Activated CD8-positive, alpha-beta memory T cell treated with anti-CD3 and anti-CD28 coated beads, Interleukin-2, amount 10 ng/mL, durations not matched to agents 7 days and 5 days (primary cell): ENCODE measurements around the gene DMBT1. TPM values are rescaled to one million over a fixed set of nuclear protein-coding genes. Genes with fewer than 3 reads are reported as not detected.

Source experiments
- ATAC-seq: fragments of 150-1000 bp; cut with Tn5 transposase; one replicate; pipeline ENCODE4 v1.10.0; 2021; ENCODE audit warnings: moderate library complexity
- CTCF ChIA-PET: fragments of 350-600 bp; sonication (Branson Sonifier 250); formaldehyde crosslinking; loops from one replicate; lab custom pipeline; 2021; ENCODE audit warnings: antibody characterized with exemption; lab: Charles Lee
- DNase-seq: peaks from one replicate; pipeline ENCODE4 v3.0.0-alpha.2; 2020
- H3K27ac Mint-ChIP-seq: one replicate; pipeline ENCODE4 v1.8.0; 2021; ENCODE audit warnings: mild to moderate bottlenecking, mixed read lengths
- H3K27me3 Mint-ChIP-seq: one replicate; pipeline ENCODE4 v1.8.0; 2021; ENCODE audit warnings: mixed read lengths
- H3K36me3 Mint-ChIP-seq: one replicate; pipeline ENCODE4 v1.8.0; 2021; ENCODE audit warnings: mild to moderate bottlenecking, mixed read lengths
- H3K4me1 Mint-ChIP-seq: one replicate; pipeline ENCODE4 v1.8.0; 2021; ENCODE audit warnings: mixed read lengths
- H3K4me3 Mint-ChIP-seq: one replicate; pipeline ENCODE4 v1.8.0; 2021; ENCODE audit warnings: mild to moderate bottlenecking, moderate library complexity, mixed read lengths
- H3K9me3 Mint-ChIP-seq: one replicate; pipeline ENCODE4 v1.8.0; 2022; ENCODE audit warnings: low read depth, mixed read lengths
- total RNA-seq, 2 experiments: library from RNA; stranded (reverse); gene quantifications; one replicate each; pipeline ENCODE4 v1.2.3, GENCODE V29; 2021

Gene DMBT1
- total RNA-seq, 2 experiments from 2014 or later = not detected

GRCh38 chr10:122660696-122661095 is 100.1 kb downstream of the DMBT1 start:
- H3K27me3 Mint-ChIP-seq = peaks cover 9% of the 10 kb centered on the region
- no peak overlapping the region for H3K4me3 Mint-ChIP-seq
- DNase-seq (no peak), ATAC-seq (no peak)
- no peak overlapping the region for H3K27ac Mint-ChIP-seq
- H3K9me3 Mint-ChIP-seq = no peaks in the 10 kb centered on the region
- no peaks in the 10 kb centered on the region for H3K36me3 Mint-ChIP-seq
- CTCF ChIA-PET = no interaction called here
- H3K4me1 Mint-ChIP-seq = no peaks in the 10 kb centered on the region

- Mint-ChIP-seq H3K9me3 (no peaks in the 10 kb centered on the region), H3K27me3 (peaks cover 10% of the 10 kb centered on the region), H3K4me3 (no peak overlapping the region), H3K36me3 (no peaks in the 10 kb centered on the region), H3K27ac (no peak overlapping the region), H3K4me1 (no peaks in the 10 kb centered on the region)
- CTCF ChIA-PET = no interaction called here
- ATAC-seq (no peak), DNase-seq (no peak)
Observed at GRCh38 chr10:122662231-122662630, 101.7 kb downstream of the DMBT1 start.

GRCh38 chr10:122663516-122664130 is 103.1 kb downstream of the DMBT1 start:
- no peak overlapping the region for H3K4me3 Mint-ChIP-seq
- H3K4me1 Mint-ChIP-seq = no peaks in the 10 kb centered on the region
- DNase-seq (no peak), ATAC-seq (no peak)
- H3K27me3 Mint-ChIP-seq = peaks cover 13% of the 10 kb centered on the region
- H3K27ac Mint-ChIP-seq = no peak overlapping the region
- no peaks in the 10 kb centered on the region for H3K9me3 Mint-ChIP-seq
- CTCF ChIA-PET = interaction anchor here (1.1 kb wide), 1 partner anchor 15 kb away, joined by 3 read pairs; no protein-coding TSS in a partner anchor
- H3K36me3 Mint-ChIP-seq = no peaks in the 10 kb centered on the region

GRCh38 chr10:122664501-122664900 is 103.9 kb downstream of the DMBT1 start:
- no peak for ATAC-seq
- H3K4me1 Mint-ChIP-seq = no peaks in the 10 kb centered on the region
- peaks cover 13% of the 10 kb centered on the region for H3K27me3 Mint-ChIP-seq
- H3K36me3 Mint-ChIP-seq = no peaks in the 10 kb centered on the region
- CTCF ChIA-PET = no interaction called here
- no peak for DNase-seq
- no peak overlapping the region for H3K27ac Mint-ChIP-seq
- no peak overlapping the region for H3K4me3 Mint-ChIP-seq
- no peaks in the 10 kb centered on the region for H3K9me3 Mint-ChIP-seq

GRCh38 chr10:122665329-122665860 is 104.8 kb downstream of the DMBT1 start:
- Mint-ChIP-seq H3K4me1 (no peaks in the 10 kb centered on the region), H3K27ac (no peak overlapping the region), H3K27me3 (peaks cover 15% of the 10 kb centered on the region), H3K9me3 (no peaks in the 10 kb centered on the region), H3K36me3 (no peaks in the 10 kb centered on the region), H3K4me3 (no peak overlapping the region)
- ATAC-seq (no peak), DNase-seq (no peak)
- CTCF ChIA-PET = no interaction called here

- peak; percentile 21 for DNase-seq
- ATAC-seq = no peak
- CTCF ChIA-PET = no interaction called here
- Mint-ChIP-seq H3K27me3 (peaks cover 15% of the 10 kb centered on the region), H3K27ac (no peak overlapping the region), H3K4me3 (no peak overlapping the region), H3K36me3 (no peaks in the 10 kb centered on the region), H3K4me1 (no peaks in the 10 kb centered on the region), H3K9me3 (no peaks in the 10 kb centered on the region)
Observed at GRCh38 chr10:122665946-122666345, 105.4 kb downstream of the DMBT1 start.

- H3K27ac Mint-ChIP-seq = no peak overlapping the region
- CTCF ChIA-PET = no interaction called here
- DNase-seq = no peak
- H3K4me1 Mint-ChIP-seq = no peaks in the 10 kb centered on the region
- H3K36me3 Mint-ChIP-seq = no peaks in the 10 kb centered on the region
- no peak for ATAC-seq
- peaks cover 19% of the 10 kb centered on the region for H3K27me3 Mint-ChIP-seq
- H3K4me3 Mint-ChIP-seq = no peak overlapping the region
- H3K9me3 Mint-ChIP-seq = no peaks in the 10 kb centered on the region
Observed at GRCh38 chr10:122669045-122669444, 108.5 kb downstream of the DMBT1 start.

GRCh38 chr10:122669842-122670241 is 109.3 kb downstream of the DMBT1 start:
- H3K4me1 Mint-ChIP-seq = no peaks in the 10 kb centered on the region
- no peak overlapping the region for H3K27ac Mint-ChIP-seq
- DNase-seq (peak; percentile 30), ATAC-seq (no peak)
- H3K4me3 Mint-ChIP-seq = no peak overlapping the region
- H3K27me3 Mint-ChIP-seq = peaks cover 19% of the 10 kb centered on the region
- H3K36me3 Mint-ChIP-seq = no peaks in the 10 kb centered on the region
- CTCF ChIA-PET = no interaction called here
- no peaks in the 10 kb centered on the region for H3K9me3 Mint-ChIP-seq

- Mint-ChIP-seq H3K27ac (no peak overlapping the region), H3K4me1 (no peaks in the 10 kb centered on the region), H3K27me3 (peaks cover 16% of the 10 kb centered on the region), H3K36me3 (no peaks in the 10 kb centered on the region), H3K4me3 (no peak overlapping the region), H3K9me3 (no peaks in the 10 kb centered on the region)
- DNase-seq (peak; percentile 22), ATAC-seq (no peak)
- CTCF ChIA-PET = interaction anchor here (0.7 kb wide), 1 partner anchor 21 kb away, joined by 3 read pairs; no protein-coding TSS in a partner anchor
Observed at GRCh38 chr10:122671355-122671754, 110.8 kb downstream of the DMBT1 start.

GRCh38 chr10:122672655-122673054 is 112.1 kb downstream of the DMBT1 start:
- no peak for ATAC-seq
- H3K36me3 Mint-ChIP-seq = no peaks in the 10 kb centered on the region
- H3K4me3 Mint-ChIP-seq = no peak overlapping the region
- CTCF ChIA-PET = no interaction called here
- peaks cover 11% of the 10 kb centered on the region for H3K27me3 Mint-ChIP-seq
- H3K27ac Mint-ChIP-seq = no peak overlapping the region
- H3K4me1 Mint-ChIP-seq = no peaks in the 10 kb centered on the region
- H3K9me3 Mint-ChIP-seq = no peaks in the 10 kb centered on the region
- no peak for DNase-seq

- DNase-seq (peak; percentile 14), ATAC-seq (no peak)
- CTCF ChIA-PET = no interaction called here
Observed at GRCh38 chr10:122673269-122673668, 112.7 kb downstream of the DMBT1 start.

GRCh38 chr10:122673731-122674130 is 113.2 kb downstream of the DMBT1 start:
- Mint-ChIP-seq H3K27me3 (peaks cover 10% of the 10 kb centered on the region), H3K9me3 (no peaks in the 10 kb centered on the region), H3K4me3 (no peak overlapping the region), H3K36me3 (no peaks in the 10 kb centered on the region), H3K4me1 (no peaks in the 10 kb centered on the region), H3K27ac (no peak overlapping the region)
- DNase-seq (peak; percentile 1), ATAC-seq (no peak)
- CTCF ChIA-PET = no interaction called here

More at GRCh38 chr10:122673269-122673668, 112.7 kb downstream of the DMBT1 start:
- Mint-ChIP-seq H3K27me3 (peaks cover 10% of the 10 kb centered on the region), H3K4me1 (no peaks in the 10 kb centered on the region), H3K27ac (no peak overlapping the region), H3K9me3 (no peaks in the 10 kb centered on the region), H3K36me3 (no peaks in the 10 kb centered on the region), H3K4me3 (no peak overlapping the region)

GRCh38 chr10:122674781-122675180 is 114.2 kb downstream of the DMBT1 start:
- ATAC-seq (no peak), DNase-seq (peak; percentile 9)
- CTCF ChIA-PET = no interaction called here
- Mint-ChIP-seq H3K36me3 (no peaks in the 10 kb centered on the region), H3K4me1 (no peaks in the 10 kb centered on the region), H3K27me3 (peaks cover 10% of the 10 kb centered on the region), H3K27ac (no peak overlapping the region), H3K9me3 (no peaks in the 10 kb centered on the region), H3K4me3 (no peak overlapping the region)

- ATAC-seq (no peak), DNase-seq (peak; percentile 7)
- Mint-ChIP-seq H3K4me3 (no peak overlapping the region), H3K27me3 (peaks cover 8% of the 10 kb centered on the region), H3K9me3 (no peaks in the 10 kb centered on the region), H3K27ac (no peak overlapping the region), H3K4me1 (no peaks in the 10 kb centered on the region), H3K36me3 (no peaks in the 10 kb centered on the region)
- CTCF ChIA-PET = no interaction called here
Observed at GRCh38 chr10:122675278-122675677, 114.7 kb downstream of the DMBT1 start.
